IMR-90 (cell line): Measurements from ENCODE around the gene PROB1. TPM values are rescaled to one million over a fixed set of nuclear protein-coding genes. Genes with fewer than 3 reads are reported as not detected.

ENCODE experiments used
- ATAC-seq: fragments of 200-7000 bp; cut with Tn5 transposase; 2 replicates; pipeline ENCODE4 v1.9.1; 2020; ENCODE audit warnings: low read depth, mild to moderate bottlenecking, moderate library complexity
- BruUV-seq: library from RNA; stranded (reverse); fragments of 400-500 nt; replicated peaks from 2 replicates; lab custom pipeline; 2021; lab: Mats Ljungman, UMichigan
- CTCF ChIA-PET: fragments of 300-600 bp; formaldehyde crosslinking; extraction: SDS; loops from one replicate; lab custom pipeline; 2021; ENCODE audit warnings: antibody characterized with exemption; lab: Yijun Ruan, JAX
- POLR2A ChIA-PET: fragments of 300-600 bp; sonication (Branson Sonifier 250); formaldehyde crosslinking; loops from one replicate; lab custom pipeline; 2022; ENCODE audit warnings: antibody characterized with exemption; ENCODE audit not compliant: unreplicated experiment; lab: Charles Lee
- DNase-seq: peaks from one replicate; pipeline ENCODE4 v3.0.0; 2013
- H2AFZ ChIP-seq: replicated peaks from 2 replicates; pipeline ENCODE3; 2013; ENCODE audit warnings: low read length, mild to moderate bottlenecking; ENCODE audit not compliant: poor library complexity
- H2AK5ac ChIP-seq: 2 replicates; pipeline ENCODE4 v1.6.1; 2013; ENCODE audit warnings: low read depth, low read length, inconsistent platforms
- H2AK9ac ChIP-seq: replicated peaks from 2 replicates; pipeline ENCODE3; 2013; ENCODE audit warnings: mild to moderate bottlenecking, low read depth, low read length, moderate library complexity; ENCODE audit not compliant: poor library complexity
- H2BK120ac ChIP-seq: 2 replicates; pipeline ENCODE4 v1.6.1; 2013; ENCODE audit warnings: low read depth, low read length, inconsistent platforms
- H2BK15ac ChIP-seq: 3 replicates; pipeline ENCODE4 v1.6.1; 2013; ENCODE audit warnings: low read depth, low read length, inconsistent platforms
- H2BK20ac ChIP-seq: 2 replicates; pipeline ENCODE4 v1.6.1; 2013; ENCODE audit warnings: low read depth, mild to moderate bottlenecking, inconsistent platforms, low read length, moderate library complexity
- H2BK5ac ChIP-seq: 2 replicates; pipeline ENCODE4 v1.6.1; 2013; ENCODE audit warnings: mild to moderate bottlenecking, low read depth, low read length, inconsistent platforms; ENCODE audit not compliant: poor library complexity, severe bottlenecking
- H3K14ac ChIP-seq: replicated peaks from 2 replicates; pipeline ENCODE4 v1.6.1; 2013; ENCODE audit warnings: low read depth, low read length, inconsistent platforms
- H3K18ac ChIP-seq: 2 replicates; pipeline ENCODE4 v1.6.1; 2013; ENCODE audit warnings: low read depth, low read length, control low read depth
- H3K23ac ChIP-seq: 2 replicates; pipeline ENCODE4 v1.6.1; 2013; ENCODE audit warnings: low read depth, low read length, inconsistent platforms
- H3K27ac ChIP-seq: 2 replicates; pipeline ENCODE4 v1.5.1; 2013; ENCODE audit warnings: mild to moderate bottlenecking, control low read depth, low read length; ENCODE audit not compliant: insufficient read depth
- H3K27me3 ChIP-seq: 2 replicates; pipeline ENCODE4 v1.6.1; 2013; ENCODE audit warnings: low read length; ENCODE audit not compliant: control insufficient read depth, insufficient read depth
- H3K36me3 ChIP-seq: 2 replicates; pipeline ENCODE4 v1.6.1; 2013; ENCODE audit warnings: low read length, mixed read lengths; ENCODE audit not compliant: control insufficient read depth, insufficient read depth
- H3K4ac ChIP-seq: 2 replicates; pipeline ENCODE4 v1.6.1; 2013; ENCODE audit warnings: low read depth, low read length, inconsistent platforms
- H3K4me1 ChIP-seq: 2 replicates; pipeline ENCODE4 v1.6.1; 2013; ENCODE audit warnings: low read length, mixed read lengths; ENCODE audit not compliant: control insufficient read depth, insufficient read depth
- H3K4me2 ChIP-seq: 2 replicates; pipeline ENCODE4 v1.6.1; 2013; ENCODE audit warnings: low read depth, mild to moderate bottlenecking, control low read depth, low read length, moderate library complexity
- H3K4me3 ChIP-seq: 2 replicates; pipeline ENCODE4 v1.5.1; 2013; ENCODE audit warnings: low read depth, mild to moderate bottlenecking, control low read depth, low read length, moderate library complexity; ENCODE audit not compliant: insufficient read depth
- H3K56ac ChIP-seq: 2 replicates; pipeline ENCODE4 v1.6.1; 2013; ENCODE audit warnings: low read length, inconsistent platforms; ENCODE audit not compliant: insufficient read depth; ENCODE audit errors: extremely low read depth
- H3K79me1 ChIP-seq, 2 experiments: 2 replicates each; pipeline ENCODE4 v1.6.1; 2013; ENCODE audit warnings: low read length in 2 of 2, inconsistent platforms in 1 of 2, low read depth in 1 of 2
- H3K9ac ChIP-seq: 2 replicates; pipeline ENCODE4 v1.6.1; 2013; ENCODE audit warnings: low read depth, low read length, control low read depth
- H3K9me1 ChIP-seq: 2 replicates; pipeline ENCODE4 v1.6.1; 2013; ENCODE audit warnings: low read length, inconsistent platforms; ENCODE audit not compliant: insufficient read depth
- H3K9me3 ChIP-seq: 2 replicates; pipeline ENCODE4 v1.6.1; 2013; ENCODE audit warnings: low read length; ENCODE audit not compliant: control insufficient read depth, insufficient read depth
- H4K20me1 ChIP-seq: 2 replicates; pipeline ENCODE4 v1.6.1; 2013; ENCODE audit warnings: low read length, inconsistent platforms; ENCODE audit not compliant: insufficient read depth
- H4K5ac ChIP-seq: 2 replicates; pipeline ENCODE4 v1.6.1; 2013; ENCODE audit warnings: mild to moderate bottlenecking, low read depth, low read length, control low read depth
- H4K8ac ChIP-seq, 2 experiments: 2 replicates each; pipeline ENCODE4 v1.6.1; 2013; ENCODE audit warnings: low read depth in 2 of 2, low read length in 2 of 2, control low read depth in 1 of 2, inconsistent platforms in 1 of 2
- H4K91ac ChIP-seq: 2 replicates; pipeline ENCODE4 v1.6.1; 2013; ENCODE audit warnings: low read depth, low read length, inconsistent platforms; ENCODE audit not compliant: insufficient read depth
- CHD1 ChIP-seq: IDR thresholded peaks from 2 replicates; pipeline ENCODE4 v1.6.1; 2012; ENCODE audit warnings: low read depth, low read length, improper control_type of control experiment
- CTCF ChIP-seq: conservative IDR thresholded peaks from 2 replicates; pipeline ENCODE4 v1.5.1; 2012; ENCODE audit warnings: mild to moderate bottlenecking, low read depth, low read length, improper control_type of control experiment
- FOS ChIP-seq: fragments of 150-350 bp; IDR thresholded peaks from 2 replicates; pipeline ENCODE4 v1.6.1; 2016; ENCODE audit warnings: low read depth, low read length
- RCOR1 ChIP-seq: IDR thresholded peaks from 2 replicates; pipeline ENCODE4 v1.6.1; 2012; ENCODE audit warnings: mild to moderate bottlenecking, low read length, improper control_type of control experiment; ENCODE audit not compliant: insufficient replicate concordance
- SMC3 ChIP-seq: fragments of 150-350 bp; IDR thresholded peaks from 2 replicates; pipeline ENCODE4 v1.6.1; 2016; ENCODE audit warnings: low read depth, mild to moderate bottlenecking, antibody characterized with exemption, low read length, moderate library complexity
- WGBS, 2 experiments: methylation state at CpG; one replicate each; pipeline versions ENCODE4 v1.1.5 to v1.1.7; 2013; ENCODE audit warnings: missing lambda C conversion rate in 2 of 2; ENCODE audit not compliant: insufficient read length in 1 of 2; ENCODE audit errors: extremely low coverage in 2 of 2; 5-methylcytosine and 5-hydroxymethylcytosine counted together
- dilution Hi-C: fragments of 300-500 bp; cut with HindIII; formaldehyde crosslinking; loops from one replicate; pipeline ENCODE4 v1.14.3; 2018; ENCODE audit warnings: low sequenced_read_pairs; ENCODE audit not compliant: unreplicated experiment
- in situ Hi-C: fragments of 300-500 bp; cut with MboI; formaldehyde crosslinking; loops from 3 replicates; pipeline ENCODE4 v1.14.3; 2019; ENCODE audit warnings: low sequenced_read_pairs, inconsistent platforms, mixed read lengths
- intact Hi-C: fragments of 100-400 bp; cut with micrococcal nuclease; formaldehyde crosslinking; loops from 2 replicates; pipeline ENCODE4 v1.10.0; 2022
- polyA plus RNA-seq, 3 experiments: library from polyadenylated mRNA; depleted of rRNA; stranded (reverse); fragments of >200 nt; gene quantifications; 2 replicates each; pipeline ENCODE4 v1.2.3, GENCODE V29; 2012; ENCODE audit warnings: low replicate concordance in 1 of 3
- total RNA-seq: library from RNA; depleted of rRNA; stranded (reverse); fragments of >200 nt; gene quantifications from 2 replicates; pipeline ENCODE4 v1.2.3, GENCODE V29; 2012

Gene PROB1
- total and polyA plus RNA-seq, 2 of the 4 experiments (the other 2 are of a cell fraction), result under 0.01 to 0.38 TPM

GRCh38 chr5:139426203-139426885 is 31.4 kb upstream of the PROB1 start:
- H2AK5ac ChIP-seq, result no peak overlapping the region
- no peak overlapping the region for H2BK5ac ChIP-seq
- H3K4me1 ChIP-seq, result peaks cover 2% of the 10 kb centered on the region; the same call in 1 of the 2 replicates
- no peak overlapping the region for H3K9ac ChIP-seq
- H4K8ac ChIP-seq, result no peak overlapping the region
- no peaks in the 10 kb centered on the region for H3K79me1 ChIP-seq
- H3K27ac ChIP-seq, result no peak overlapping the region
- H3K4me2 ChIP-seq, result no peak overlapping the region
- ATAC-seq (peak; percentile 15; the same call in 1 of the 2 replicates), DNase-seq (peak; percentile 49)
- no peaks in the 10 kb centered on the region for H3K27me3 ChIP-seq
- TF ChIP-seq CHD1 (no peak), CTCF (no peak), SMC3 (no peak), FOS (no peak), RCOR1 (no peak)
- no peak overlapping the region for H2BK15ac ChIP-seq
- dilution Hi-C loops (no loop called here), intact Hi-C loops (no loop called here), in situ Hi-C loops (loop anchor here (10.0 kb wide), 1 partner anchor 338 kb away; no protein-coding TSS in a partner anchor)
- no peak overlapping the region for H4K5ac ChIP-seq
- no peak overlapping the region for H2BK120ac ChIP-seq
- no peak overlapping the region for H3K56ac ChIP-seq
- ChIA-PET CTCF (interaction anchor here (1.0 kb wide), 1 partner anchor 87 kb away, joined by 4 read pairs; no protein-coding TSS in a partner anchor), POLR2A (no interaction called here)
- H2BK20ac ChIP-seq, result no peak overlapping the region
- H3K9me3 ChIP-seq, result no peaks in the 10 kb centered on the region
- H3K36me3 ChIP-seq, result peaks cover 22% of the 10 kb centered on the region
- H3K4ac ChIP-seq, result no peak overlapping the region
- no peak overlapping the region for H3K14ac ChIP-seq
- H4K91ac ChIP-seq, result no peak overlapping the region
- H2AK9ac ChIP-seq, result no peak overlapping the region
- no peak overlapping the region for H3K4me3 ChIP-seq
- no peak overlapping the region for H3K18ac ChIP-seq
- no peak overlapping the region for H2AFZ ChIP-seq
- H3K23ac ChIP-seq, result no peak overlapping the region
- no peaks in the 10 kb centered on the region for H4K20me1 ChIP-seq
- no TSS peak for BruUV-seq
- WGBS, 2 experiments, result 89% methylated on average over 5 of the region's 8 CpGs; no CpG with 5 or more reads in 1 of the 2 experiments
- 0 out of 2 replicates have a peak, but pooled peaks cover 7% of the 10 kb centered on the region for H3K9me1 ChIP-seq
